ENCODE results near the gene NOVA1.
"Not testable (repeated sequence)": the region's sequence is repeated elsewhere in the genome, so short reads cannot be mapped to it uniquely, and the experiment has no call there.

Gene NOVA1, protein sequence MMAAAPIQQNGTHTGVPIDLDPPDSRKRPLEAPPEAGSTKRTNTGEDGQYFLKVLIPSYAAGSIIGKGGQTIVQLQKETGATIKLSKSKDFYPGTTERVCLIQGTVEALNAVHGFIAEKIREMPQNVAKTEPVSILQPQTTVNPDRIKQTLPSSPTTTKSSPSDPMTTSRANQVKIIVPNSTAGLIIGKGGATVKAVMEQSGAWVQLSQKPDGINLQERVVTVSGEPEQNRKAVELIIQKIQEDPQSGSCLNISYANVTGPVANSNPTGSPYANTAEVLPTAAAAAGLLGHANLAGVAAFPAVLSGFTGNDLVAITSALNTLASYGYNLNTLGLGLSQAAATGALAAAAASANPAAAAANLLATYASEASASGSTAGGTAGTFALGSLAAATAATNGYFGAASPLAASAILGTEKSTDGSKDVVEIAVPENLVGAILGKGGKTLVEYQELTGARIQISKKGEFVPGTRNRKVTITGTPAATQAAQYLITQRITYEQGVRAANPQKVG

DNA sequence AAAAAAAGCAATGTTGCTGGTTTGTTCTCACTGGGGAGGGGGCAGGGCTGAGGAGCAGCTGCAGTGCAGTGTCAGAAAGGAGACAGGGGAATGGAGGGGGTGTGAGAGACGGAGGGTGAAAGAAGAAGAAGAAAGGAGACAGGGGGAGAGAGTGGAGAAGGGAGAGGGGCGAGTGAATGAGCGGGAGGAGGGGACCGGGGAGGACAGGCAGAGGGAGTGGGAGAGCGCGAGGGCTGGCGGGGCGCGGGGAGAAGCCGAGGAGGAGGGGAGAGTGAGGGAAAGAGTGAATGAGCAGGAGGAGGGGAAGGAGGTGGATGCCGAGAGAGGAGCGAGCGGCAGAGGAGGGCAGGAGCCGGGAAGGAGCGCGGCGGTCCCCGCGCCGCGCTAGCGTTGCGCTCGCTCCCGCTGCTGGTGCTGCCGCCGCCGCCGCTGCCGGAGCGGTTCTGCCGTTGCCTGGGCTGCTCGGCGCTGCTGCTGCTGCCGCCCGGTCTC lies at the start of gene NOVA1:
Gene NOVA1 (minus strand): TSS at position 445 of the 492 bp plus-strand sequence. CDS start 597 bp downstream, outside the sequence.
- DNase-seq, result no peak

DNA sequence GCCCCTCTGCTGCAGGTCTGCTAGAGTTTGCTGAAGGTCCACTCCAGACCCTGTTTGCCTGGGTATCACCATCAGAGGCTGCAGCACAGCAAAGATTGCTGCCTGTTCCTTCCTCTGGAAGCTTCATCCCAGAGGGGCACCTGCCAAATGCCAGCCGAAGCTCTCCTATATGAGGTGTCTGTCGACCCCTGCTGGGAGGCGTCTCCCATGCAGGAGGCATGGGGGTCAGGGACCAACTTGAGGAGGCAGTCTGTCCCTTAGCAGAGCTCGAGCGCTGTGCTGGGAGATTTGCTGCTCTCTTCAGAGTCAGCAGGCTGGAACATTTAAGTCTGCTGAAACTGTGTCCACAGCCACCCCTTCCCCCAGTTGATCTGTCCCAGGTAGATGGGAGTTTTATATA lies 47.2 kb upstream of the NOVA1 start:
- DNase-seq, result not testable (repeated sequence)

DNA sequence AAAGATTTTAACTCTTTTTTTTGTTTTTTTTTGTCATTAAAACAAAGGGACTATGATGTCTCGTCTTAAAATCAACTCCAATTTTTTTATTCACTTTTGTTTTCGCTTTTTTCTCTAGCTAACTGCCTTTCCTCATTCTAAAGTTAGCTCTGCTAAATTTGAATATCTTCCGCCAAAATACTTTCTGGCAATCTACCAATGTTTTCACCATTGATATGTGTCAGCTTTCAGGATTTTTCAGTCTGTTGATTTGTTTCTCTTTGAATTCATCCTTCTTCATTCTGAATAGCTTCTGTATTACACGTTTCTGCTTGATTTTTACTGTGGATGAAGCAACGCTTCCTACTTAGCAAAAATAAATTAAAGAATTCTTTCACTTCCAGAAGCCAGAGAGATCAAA lies 38.7 kb upstream of the NOVA1 start:
- DNase-seq, result no peak

DNA sequence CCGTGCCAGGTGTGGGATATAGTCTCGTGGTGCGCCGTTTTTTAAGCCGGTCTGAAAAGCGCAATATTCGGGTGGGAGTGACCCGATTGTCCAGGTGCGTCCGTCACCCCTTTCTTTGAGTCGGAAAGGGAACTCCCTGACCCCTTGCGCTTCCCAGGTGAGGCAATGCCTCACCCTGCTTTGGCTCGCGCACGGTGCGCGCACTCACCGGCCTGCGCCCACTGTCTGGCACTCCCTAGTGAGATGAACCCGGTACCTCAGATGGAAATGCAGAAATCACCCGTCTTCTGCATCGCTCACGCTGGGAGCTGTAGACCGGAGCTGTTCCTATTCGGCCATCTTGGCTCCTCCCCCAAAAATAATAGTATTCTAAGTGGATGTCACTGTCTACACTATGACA lies 37.1 kb upstream of the NOVA1 start:
- DNase-seq, result not testable (repeated sequence)

DNA sequence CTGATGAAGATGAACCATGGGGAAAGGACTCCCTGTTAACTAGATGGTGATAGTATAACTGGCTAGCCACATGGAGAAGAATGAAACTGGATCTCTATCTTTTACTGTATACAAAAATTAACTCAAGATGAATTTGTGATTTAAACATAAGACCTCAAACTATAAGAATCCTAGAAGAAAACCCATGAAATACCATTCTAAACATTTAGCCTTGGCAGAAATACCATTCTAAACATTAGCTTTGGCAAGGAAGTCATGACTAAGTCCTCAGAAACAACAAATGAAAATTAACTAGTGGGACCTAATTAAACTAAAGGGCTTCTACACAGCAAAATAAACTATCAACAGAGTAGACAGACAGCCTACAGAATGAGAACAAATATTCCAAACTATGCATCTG lies 28.4 kb upstream of the NOVA1 start:
- DNase-seq, result no peak

DNA sequence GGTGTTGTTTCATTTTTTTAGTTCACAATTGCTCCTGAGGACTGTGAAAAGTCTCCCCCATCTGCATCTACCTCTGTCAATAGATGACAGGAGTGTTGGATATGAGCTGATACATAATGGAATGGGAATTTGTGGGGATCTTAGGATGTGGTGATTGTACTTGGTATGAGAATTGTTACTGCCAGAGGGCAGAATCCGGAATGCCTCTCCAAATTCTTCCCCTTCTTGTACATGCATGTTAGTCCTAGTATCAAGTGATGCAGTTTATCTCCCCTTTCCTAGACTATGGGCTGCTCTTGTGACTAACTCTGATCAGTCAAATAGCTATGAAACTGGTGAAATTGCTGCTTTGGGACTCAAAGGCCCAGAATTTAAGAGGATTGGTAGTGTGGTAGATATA lies 24.8 kb upstream of the NOVA1 start:
- DNase-seq, result no peak

DNA sequence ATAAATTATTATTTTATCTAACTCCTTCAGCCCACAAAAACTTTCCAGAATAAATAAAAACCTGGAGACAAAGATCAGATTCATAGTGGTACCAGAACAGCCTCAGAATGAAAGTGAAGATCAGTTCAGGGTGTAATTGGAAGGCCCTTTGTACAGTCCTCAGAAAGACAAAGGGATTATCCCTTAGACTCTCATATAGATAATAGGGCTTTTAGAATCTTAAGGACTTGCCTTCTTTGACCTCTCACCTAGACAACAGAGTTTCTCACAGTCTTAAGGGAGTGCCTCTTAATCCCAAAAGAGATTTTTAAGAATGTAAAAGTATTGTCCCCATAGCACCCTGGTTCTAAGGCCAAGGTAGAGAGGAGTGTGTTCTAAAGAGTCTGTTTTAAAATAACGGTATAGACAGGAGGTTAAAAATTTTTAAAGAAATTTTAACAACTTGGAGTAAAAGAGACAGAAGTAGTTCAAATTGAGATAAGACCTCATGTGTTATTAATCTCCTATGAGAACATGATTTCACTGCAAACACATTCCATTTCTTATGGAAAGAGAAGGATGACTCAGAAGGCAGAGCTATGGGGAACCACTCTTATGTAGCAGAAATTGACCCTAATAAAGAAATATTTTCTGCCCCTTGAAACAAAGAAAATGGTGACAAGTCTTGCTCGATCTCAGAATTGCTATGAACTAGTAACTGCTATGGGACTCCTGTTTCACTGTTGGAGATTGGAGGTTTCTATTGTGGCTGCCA lies 24.2 kb upstream of the NOVA1 start:
- no peak for DNase-seq

DNA sequence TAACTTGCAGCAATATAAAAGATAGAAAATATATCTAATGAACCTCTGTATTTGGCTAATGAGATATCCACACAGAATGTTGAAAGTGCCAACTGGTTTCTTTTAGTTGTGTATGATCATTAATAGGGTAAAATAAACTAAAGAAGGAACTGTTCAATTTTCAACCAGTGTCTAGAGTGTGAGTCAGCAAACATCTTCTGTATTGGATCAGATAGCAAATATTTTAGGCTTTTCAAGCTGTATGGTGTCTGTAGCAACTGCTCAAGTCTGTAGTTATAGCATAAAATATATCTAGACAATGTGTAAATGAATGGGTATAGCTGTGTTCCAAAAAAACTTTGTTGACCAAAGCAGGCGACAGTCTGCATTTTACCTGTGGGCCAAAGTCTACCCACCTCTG lies 23.5 kb upstream of the NOVA1 start:
- no peak for DNase-seq

DNA sequence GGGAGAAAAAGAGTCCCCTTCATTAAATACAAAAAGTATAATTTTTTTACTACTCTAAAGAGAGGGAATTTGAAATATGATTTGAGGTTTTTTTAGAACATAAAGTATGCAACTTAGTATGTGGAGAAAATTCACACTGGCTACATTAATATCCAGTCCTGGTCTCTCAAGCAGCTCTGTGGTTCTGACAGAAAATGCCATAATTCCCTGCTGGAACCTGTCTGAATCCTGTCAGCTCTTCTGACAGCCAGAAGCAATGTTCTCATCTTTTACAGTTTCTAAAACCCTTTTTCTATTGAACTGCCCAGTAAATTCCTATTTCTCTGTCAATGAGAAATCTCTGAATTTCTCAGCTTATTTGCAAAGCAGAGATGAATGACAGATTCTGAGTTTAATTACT lies 13.4 kb upstream of the NOVA1 start:
- DNase-seq, result no peak

DNA sequence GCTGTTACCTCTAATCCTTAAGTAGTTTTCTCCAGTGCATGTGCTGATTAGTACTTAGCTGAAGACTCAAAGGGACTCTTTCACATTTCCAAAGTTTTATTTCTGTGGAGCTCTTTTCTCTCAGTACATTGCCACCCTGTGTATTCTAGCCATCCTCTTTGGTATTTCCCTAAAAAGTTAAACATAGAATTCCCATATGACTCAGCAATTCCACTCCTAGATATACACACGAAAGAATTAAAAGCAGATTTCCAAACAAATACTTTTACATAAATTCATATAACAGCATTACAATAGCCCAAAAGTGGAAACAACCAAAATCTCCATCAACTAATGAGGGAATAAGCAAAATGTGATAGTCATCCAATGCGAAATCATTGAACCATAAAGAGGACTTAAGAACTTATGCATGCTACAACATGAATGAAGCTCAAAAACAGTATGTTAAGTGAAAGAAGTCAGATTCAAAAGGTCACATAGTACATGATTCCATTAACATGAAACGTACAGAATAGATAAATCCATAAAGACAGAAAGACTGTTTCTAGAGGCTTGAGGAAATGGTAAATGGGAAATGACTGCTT lies 9.0 kb upstream of the NOVA1 start:
- no peak for DNase-seq

DNA sequence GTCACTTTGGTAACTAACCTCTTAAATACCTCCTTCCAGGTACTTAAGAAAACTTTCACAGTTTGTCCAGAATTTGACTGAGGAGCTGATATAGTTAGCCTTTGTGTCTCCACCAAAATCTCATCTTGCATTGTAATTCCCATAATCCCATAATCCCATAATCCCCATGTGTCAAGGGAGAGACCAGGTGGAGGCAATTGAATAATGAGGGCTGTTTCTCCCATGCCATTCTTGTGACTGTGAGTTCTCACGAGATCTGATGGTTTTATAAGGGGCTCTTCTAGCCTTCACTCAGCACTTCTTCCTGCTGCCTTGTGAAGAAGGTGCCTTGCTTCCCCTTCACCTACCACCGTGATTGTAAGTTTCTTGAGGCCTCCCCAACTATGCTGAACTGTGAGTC lies 7.8 kb upstream of the NOVA1 start:
- no peak for DNase-seq

DNA sequence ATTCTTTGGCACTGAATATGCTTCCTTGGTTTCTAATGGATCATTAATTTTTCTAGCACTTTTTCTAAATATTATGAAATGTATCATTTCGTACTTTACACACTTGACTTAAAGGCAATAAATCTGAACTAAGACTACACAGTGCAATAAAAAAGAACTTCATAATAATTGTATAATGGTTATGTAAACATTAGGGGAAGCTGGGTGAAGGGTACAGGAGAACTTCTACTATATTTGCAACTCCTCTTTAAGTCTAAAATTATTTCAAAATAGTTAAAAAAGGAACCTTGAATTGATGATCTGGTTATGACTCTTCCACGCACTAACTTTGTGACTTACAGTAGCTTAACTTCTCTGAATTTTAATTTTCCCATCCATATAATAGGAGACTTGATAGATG lies 5.1 kb upstream of the NOVA1 start:
- DNase-seq, result no peak

DNA sequence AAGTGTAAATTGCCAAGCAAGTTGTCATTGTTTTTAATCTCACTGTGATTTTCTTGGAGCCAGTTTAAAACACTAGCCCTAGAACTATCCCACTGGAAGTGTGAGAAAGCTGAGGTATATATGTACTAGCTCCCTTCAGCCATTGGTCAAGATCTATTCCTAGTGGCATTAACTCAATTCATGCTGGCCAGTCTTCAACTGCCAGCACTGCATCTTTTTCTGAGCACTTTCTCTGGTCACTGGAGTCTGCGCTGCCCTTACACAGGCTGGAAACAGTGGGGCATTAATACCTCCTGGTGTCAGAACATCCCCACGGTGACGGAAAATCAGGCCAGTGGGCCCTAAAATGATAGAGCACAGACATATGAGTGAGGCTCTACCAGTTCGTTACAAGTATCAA lies 4.0 kb upstream of the NOVA1 start:
- DNase-seq, result no peak

DNA sequence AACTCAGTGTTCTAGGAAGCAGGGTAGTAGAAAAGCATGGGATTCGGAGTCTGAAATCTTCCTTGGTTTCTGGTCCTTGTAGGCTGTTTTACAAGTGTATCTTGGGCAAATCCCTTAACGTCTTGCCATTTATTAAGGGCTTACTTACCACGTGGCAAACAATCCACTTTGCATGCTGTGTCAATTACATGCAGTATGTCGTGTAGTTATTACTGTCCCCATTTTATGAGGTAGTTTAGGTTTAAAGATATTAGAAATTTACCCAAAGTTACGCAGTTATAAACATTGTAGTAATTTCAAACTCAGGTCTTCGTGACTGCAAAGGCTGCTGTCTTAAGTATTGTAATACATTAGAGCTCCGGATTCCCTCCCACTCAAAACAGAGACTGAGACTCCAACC lies 1.5 kb upstream of the NOVA1 start:
- no peak for DNase-seq

DNA sequence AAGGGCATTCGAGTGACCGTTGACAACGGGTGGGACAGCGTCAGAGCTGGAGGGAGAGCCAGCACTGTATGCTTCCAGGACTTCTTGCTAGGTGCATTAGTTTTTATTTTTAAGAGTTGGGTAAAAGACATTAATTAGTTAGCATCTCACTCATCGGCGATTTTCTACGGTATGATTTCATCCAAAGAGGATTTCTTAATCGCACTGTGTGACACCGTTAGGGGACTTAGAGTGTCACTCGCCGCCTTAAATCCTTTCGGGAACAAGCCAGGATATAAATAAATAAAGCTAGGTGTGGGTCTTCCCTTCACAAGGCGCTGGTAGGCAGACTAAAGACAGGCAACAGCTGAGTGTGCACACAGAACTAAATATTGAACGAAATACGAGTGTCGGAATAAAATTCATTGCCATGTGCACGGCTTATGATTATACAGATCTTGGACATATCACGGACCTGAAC lies 869 bp upstream of the NOVA1 start:
- no peak for DNase-seq

DNA sequence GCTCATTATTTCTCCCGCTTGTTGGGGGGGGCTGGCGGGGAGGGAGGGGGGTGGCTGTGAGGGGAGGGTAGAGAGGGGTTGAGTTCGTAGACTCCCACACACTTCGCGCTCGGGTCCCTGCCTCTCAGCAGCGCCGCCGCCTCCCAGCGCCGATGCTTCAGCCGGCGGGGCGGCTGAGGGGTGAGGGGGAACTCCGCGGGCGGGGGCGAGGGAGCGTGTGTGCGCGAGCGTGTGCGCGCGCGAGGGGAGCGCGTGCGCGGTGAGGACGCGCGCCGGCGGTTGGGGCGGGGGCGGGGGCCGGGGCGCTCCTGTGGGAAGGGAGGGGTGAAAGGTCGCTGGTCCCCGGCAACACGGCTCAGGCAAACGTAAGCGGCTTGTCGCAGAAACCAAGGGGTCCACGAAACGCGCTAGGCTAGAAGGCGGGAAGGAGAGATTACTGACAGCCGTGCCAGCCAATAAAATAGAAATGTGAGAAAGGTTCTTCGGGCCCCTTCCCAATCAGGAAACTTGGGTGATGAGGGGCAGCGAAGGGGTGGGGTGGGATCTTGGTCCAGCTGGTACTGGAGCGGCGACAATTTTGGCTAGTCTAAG lies 343 bp upstream of the NOVA1 start:
- no peak for DNase-seq

DNA sequence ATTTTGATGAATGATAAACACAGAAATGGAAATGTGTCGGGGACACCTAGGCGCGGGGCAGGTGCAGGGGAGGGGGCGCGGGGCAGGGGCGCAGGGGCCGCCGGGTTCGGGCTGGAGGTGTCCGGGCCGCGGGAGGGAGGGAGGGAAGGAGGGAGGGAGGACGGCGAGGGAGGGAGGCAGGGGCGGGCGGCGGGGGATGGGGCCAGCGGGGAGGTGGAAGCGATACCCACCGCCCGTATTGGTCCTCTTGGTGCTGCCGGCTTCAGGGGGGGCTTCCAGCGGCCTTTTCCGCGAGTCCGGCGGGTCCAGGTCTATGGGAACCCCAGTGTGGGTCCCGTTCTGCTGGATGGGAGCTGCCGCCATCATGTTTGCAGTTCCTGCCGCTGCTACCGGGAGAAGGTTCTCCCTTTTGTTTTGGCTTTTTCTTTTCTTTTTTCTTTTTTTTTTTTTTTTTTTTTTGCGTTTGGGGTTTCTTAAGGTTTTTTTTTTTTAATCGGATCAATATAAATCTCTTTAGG lies 703 bp downstream of the NOVA1 start:
- no peak for DNase-seq

DNA sequence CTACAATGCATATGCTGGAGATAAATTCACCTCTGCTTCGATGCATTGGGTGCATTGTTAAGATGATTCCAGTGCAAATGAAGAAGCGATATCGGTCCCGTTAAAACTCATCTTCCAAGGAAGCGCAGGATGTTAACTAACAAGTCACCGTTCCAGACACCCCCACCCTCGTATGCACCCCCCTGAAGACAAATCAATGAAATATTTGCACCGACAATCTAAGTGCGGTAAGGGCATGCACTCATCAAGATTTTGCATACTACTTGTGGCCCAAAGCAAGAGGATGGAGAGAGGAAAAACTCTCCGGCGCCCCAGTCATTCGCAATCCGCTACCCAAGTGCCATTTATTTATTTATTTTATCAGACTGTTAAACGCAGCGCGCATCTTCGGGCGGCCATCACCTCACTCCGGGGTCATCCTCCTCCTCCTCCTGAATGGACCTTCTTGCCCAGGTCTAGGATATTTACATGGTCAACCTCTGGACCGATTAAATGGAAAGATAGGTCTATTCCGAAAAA lies 1.2 kb downstream of the NOVA1 start:
- DNase-seq, result no peak

DNA sequence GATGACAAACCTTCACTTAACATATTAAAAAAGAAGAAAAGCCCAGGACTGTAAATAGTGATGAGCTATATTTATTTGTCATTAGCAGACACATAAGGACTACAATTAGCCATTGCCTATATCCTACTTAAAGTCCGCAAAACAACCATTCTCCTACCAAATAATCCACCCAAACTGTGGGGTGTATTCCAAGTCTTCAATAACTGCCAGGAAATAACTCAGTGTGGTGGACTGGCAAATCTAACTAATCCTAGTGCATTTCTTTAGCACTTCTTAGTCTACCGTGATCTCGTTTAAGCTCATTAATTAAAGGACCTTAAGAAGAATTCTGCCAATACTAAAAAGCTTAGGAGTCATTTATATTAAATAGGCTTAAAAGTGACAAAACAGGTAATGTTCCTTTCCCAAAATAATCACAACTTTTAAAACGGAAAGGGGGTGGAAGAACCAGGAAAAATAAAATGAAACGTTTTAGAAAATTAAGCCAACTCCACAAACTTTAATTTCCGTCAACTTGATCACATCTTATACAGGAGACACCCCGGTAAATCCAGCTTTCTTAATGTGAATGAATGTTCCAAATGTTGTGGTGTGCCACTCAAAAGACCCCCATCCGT lies 1.8 kb downstream of the NOVA1 start:
- no peak for DNase-seq

DNA sequence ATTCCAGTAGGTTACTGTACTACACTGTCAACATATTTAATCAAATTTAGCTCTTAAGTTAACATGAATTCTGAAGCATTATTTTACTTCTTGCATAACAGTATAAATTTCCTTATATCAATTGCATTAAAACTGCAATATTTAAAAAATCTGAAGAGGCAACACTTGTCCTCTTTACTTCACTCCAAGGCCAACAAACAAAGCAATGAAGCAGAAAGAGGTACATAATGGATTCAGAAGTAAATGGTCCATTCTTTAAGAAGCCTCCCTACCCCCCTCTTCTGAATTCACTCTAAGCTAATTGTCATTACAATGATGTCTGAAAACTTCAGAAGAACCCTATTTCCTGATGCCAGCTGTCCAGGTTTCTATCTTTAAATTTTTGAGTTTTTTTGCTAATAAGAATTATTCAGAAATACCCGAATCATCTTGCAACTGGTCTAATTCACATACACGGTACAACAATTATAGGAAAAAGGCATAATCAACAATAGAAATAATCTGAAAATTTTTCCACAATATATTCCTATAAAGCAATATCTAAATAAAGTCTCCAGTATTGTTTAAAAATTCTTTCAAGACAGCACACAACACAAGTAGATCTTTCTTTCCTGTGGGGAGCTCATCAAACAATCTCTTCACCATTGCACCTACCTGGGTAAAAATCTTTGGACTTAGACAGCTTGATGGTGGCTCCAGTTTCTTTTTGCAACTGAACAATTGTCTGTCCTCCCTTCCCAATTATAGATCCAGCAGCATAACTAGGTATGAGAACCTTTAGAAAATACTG lies 2.9 kb downstream of the NOVA1 start:
- no peak for DNase-seq

DNA sequence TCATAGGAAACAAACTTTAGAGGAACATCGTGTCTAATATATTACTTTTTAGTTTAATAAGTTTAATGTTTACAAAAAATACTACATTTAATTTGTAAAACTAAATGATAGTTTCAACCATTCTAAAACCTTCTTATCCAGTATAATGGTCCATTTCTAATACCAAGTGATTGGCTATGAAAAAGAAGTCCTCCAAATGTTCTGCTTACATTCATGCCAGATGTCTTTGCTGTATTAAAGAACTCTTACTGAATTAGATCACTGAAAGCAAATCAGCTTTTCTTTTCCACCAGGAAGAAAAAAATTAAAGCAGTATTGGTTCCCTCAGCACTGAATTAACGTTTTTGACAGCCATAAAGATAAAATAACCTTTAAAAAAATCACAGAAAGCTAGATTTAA lies 3.7 kb downstream of the NOVA1 start:
- no peak for DNase-seq
